IPS-18c (cell line): Measurements from ENCODE around the gene GHRHR.

ENCODE experiments used
- H3K4me3 ChIP-seq: 2 replicates; pipeline ENCODE4 v1.7.0; 2013; ENCODE audit warnings: low read depth, mild to moderate bottlenecking, low read length, moderate library complexity; ENCODE audit not compliant: insufficient read depth
- H3K9me3 ChIP-seq: one replicate; pipeline ENCODE4 v1.6.1; 2013; ENCODE audit warnings: mild to moderate bottlenecking, low read length, moderate library complexity; ENCODE audit not compliant: control insufficient read depth, insufficient read depth

Gene GHRHR

GRCh38 chr7:31006857-31007256, 43.1 kb downstream of the GHRHR start:
- no peak overlapping the region for H3K4me3 ChIP-seq

GRCh38 chr7:31007634-31008033, 43.9 kb downstream of the GHRHR start:
- H3K9me3 ChIP-seq: peaks cover 2% of the 10 kb centered on the region
- H3K4me3 ChIP-seq: no peak overlapping the region

More at GRCh38 chr7:31006857-31007256, 43.1 kb downstream of the GHRHR start:
- H3K9me3 ChIP-seq: peaks cover 2% of the 10 kb centered on the region

DNA sequence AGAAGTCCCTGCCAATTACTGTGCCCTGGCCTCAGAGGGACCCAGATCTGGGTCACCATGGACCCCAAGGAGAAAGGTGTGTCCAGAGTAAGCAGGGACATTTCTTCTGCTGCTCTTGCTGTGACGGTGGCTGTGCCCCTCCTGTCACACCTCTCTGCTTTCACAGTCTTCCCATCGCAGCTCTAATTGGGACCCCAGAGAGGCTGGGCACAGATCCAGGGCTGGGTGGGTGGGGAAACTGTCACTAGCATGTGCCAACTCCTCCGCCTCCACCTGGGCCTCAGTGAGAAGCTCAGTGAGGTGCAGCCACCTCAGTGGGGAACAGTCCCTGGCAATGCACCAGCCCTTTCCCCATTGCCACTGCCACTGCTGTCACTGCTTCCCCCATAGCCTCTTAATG, 51.1 kb downstream of the GHRHR start:
- no peaks in the 10 kb centered on the region for H3K9me3 ChIP-seq
- no peak overlapping the region for H3K4me3 ChIP-seq

GRCh38 chr7:31017032-31017675, 53.4 kb downstream of the GHRHR start:
- no peak overlapping the region for H3K4me3 ChIP-seq
- H3K9me3 ChIP-seq: no peaks in the 10 kb centered on the region

- H3K9me3 ChIP-seq: no peaks in the 10 kb centered on the region
Observed at GRCh38 chr7:31017721-31018120, 54.0 kb downstream of the GHRHR start.

DNA sequence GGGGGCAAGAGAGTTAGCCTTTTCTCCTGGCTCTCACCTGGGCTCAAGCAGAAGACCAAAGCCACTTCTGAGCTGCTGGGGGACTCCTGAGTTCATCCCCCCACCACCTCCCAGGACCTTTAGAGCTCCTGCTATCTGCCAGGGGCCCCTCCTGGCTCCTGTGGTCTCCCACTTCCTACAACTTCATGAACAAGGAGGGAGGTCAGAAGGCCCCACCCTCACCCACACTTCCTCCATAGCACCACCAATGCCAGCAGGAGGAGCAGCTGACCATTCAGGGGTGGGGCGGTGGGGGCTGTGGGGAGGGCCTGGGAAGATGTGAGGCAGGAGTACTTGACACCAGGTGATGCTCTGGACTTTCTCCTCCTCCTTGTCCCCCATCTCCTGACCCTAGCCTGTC, 55.8 kb downstream of the GHRHR start:
- Histone ChIP-seq H3K9me3 (no peaks in the 10 kb centered on the region), H3K4me3 (no peak overlapping the region)

More at GRCh38 chr7:31017721-31018120, 54.0 kb downstream of the GHRHR start:
- H3K4me3 ChIP-seq: no peak overlapping the region

GRCh38 chr7:31020161-31020560, 56.4 kb downstream of the GHRHR start:
- H3K4me3 ChIP-seq: no peak overlapping the region
- no peaks in the 10 kb centered on the region for H3K9me3 ChIP-seq

DNA sequence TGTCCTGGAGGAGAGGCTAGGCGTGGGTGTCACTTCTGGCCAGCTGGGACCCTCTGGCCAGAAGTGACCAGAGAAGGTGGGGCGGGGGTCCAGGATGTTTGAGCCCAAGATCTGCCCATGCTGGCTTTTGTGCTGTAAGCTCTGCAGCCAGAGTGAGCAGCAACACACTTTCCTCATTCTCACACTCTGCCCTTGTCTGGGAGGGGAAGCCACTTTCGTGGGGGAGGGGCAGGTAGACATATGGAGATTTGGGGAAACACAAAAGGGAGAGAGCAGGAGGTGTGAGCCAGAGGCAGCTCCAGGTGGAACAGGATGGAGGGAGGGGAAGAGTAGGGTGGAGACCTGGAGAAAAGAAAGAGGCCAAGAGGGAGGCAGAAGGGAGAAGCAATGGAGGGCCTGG, 56.9 kb downstream of the GHRHR start:
- no peaks in the 10 kb centered on the region for H3K9me3 ChIP-seq
- no peak overlapping the region for H3K4me3 ChIP-seq

GRCh38 chr7:31022117-31022516, 58.4 kb downstream of the GHRHR start:
- no peak overlapping the region for H3K4me3 ChIP-seq
- H3K9me3 ChIP-seq: no peaks in the 10 kb centered on the region

- Histone ChIP-seq H3K9me3 (no peaks in the 10 kb centered on the region), H3K4me3 (no peak overlapping the region)
Observed at GRCh38 chr7:31022726-31023125, 59.0 kb downstream of the GHRHR start.

DNA sequence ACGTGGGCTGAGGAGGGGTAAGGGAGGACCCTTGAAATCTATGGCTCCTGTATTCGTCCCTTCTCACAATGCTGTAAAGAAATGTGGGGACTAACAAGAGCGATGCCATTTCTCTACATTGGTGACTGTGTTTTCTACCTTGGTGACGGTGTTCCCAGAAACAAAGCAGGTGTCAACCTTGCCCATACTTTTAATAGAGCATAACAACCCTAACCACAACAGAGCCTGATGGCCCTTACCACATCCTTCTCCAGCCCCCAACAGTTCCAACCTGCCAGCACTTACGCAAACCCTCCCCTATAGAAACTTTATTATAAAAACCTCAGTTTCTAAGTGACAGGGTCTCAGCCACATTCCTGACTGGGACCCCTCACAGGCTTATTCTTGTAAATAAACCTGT, 60.1 kb downstream of the GHRHR start:
- H3K4me3 ChIP-seq: no peak overlapping the region
- H3K9me3 ChIP-seq: no peaks in the 10 kb centered on the region

DNA sequence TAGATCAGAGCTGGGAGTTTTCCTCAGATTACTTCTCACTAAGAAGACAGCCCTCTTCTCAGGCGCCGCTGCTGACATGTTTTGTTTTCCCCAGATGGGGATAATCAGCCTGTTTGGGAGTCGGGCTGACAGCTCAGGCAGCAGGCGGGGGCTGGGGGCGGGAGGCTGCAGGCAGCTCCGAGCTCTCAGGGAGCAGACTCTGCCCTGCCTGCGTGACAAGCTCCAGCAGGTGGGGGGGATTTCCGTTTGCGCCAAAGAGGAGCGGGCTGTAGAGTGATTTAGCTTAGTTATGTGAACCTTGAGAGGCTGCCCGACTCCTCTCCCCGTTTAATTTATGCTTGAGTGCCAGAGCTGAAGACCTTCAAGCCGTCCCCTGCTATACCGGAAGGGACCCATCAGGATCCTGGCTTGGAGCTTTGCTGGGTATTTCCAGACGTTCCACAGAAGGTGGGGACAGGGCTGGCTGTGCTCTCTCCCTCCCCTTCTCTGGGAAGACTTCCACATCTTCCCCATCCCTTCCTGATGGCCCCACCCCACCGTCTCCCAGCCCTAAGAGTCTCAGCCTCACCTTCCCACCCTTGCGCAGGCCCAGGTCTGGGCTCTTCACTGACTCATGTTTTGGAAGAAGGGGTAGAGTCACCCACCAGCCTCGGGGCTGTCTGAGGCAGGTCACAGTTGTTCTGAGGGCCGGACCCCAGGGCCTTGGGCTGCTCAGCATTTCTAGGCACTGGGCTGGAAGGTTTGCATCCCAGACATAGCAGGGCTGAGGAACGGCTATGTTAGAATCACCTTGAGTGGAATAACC, 63.6 kb downstream of the GHRHR start:
- Histone ChIP-seq H3K4me3 (no peak overlapping the region), H3K9me3 (no peaks in the 10 kb centered on the region)

- no peaks in the 10 kb centered on the region for H3K9me3 ChIP-seq
- H3K4me3 ChIP-seq: no peak overlapping the region
Observed at GRCh38 chr7:31028006-31028405, 64.3 kb downstream of the GHRHR start.

- H3K9me3 ChIP-seq: no peaks in the 10 kb centered on the region
Observed at GRCh38 chr7:31028417-31028992, 64.8 kb downstream of the GHRHR start.

More at GRCh38 chr7:31028417-31028992, 64.8 kb downstream of the GHRHR start:
- no peak overlapping the region for H3K4me3 ChIP-seq
